Dendritic cell treated with granulocyte-macrophage colony-stimulating factor and Interleukin-4, amounts not matched to agents 40 ng/mL and 50 ng/mL, for 4 days (primary cell): ENCODE measurements around the gene KNG1.
"Not testable (repeated sequence)": the region's sequence is repeated elsewhere in the genome, so short reads cannot be mapped to it uniquely, and the experiment has no call there.

Source experiments
- H3K27ac Mint-ChIP-seq: one replicate; pipeline ENCODE4 v1.8.0; 2022; ENCODE audit warnings: mild to moderate bottlenecking, mixed read lengths
- H3K27me3 Mint-ChIP-seq: one replicate; pipeline ENCODE4 v1.8.0; 2022; ENCODE audit warnings: mild to moderate bottlenecking, mixed read lengths
- H3K36me3 Mint-ChIP-seq: one replicate; pipeline ENCODE4 v1.8.0; 2022; ENCODE audit warnings: low read depth, mixed read lengths
- H3K4me1 Mint-ChIP-seq: one replicate; pipeline ENCODE4 v1.8.0; 2022; ENCODE audit warnings: low read depth, mixed read lengths
- H3K4me3 Mint-ChIP-seq: one replicate; pipeline ENCODE4 v1.8.0; 2022; ENCODE audit warnings: mild to moderate bottlenecking, moderate library complexity, mixed read lengths
- H3K9me3 Mint-ChIP-seq: one replicate; pipeline ENCODE4 v1.8.0; 2022; ENCODE audit warnings: mixed read lengths
- intact Hi-C: fragments of 100-400 bp; cut with micrococcal nuclease; formaldehyde crosslinking; loops from one replicate; pipeline ENCODE4 v1.15.0; 2022

KNG1 gene

GRCh38 chr3:186717039-186717457 is at the start of gene KNG1:
KNG1 (plus strand) TSS chr3:186717359; CDS start chr3:186717543, 184 bp downstream.
- Mint-ChIP-seq H3K9me3 (no peaks in the 10 kb centered on the region), H3K4me3 (no peak within 1 kb of the TSS), H3K27ac (no peak within 1 kb of the TSS), H3K27me3 (no peaks in the 10 kb centered on the region), H3K36me3 (no peaks in the 10 kb centered on the region), H3K4me1 (no peaks in the 10 kb centered on the region)
- intact Hi-C loops: no loop called here

- intact Hi-C loops: no loop called here
- Mint-ChIP-seq H3K27ac (no peak overlapping the region), H3K4me1 (no peaks in the 10 kb centered on the region), H3K4me3 (no peak overlapping the region), H3K9me3 (no peaks in the 10 kb centered on the region), H3K36me3 (no peaks in the 10 kb centered on the region), H3K27me3 (peaks cover 15% of the 10 kb centered on the region)
Measured at GRCh38 chr3:186668426-186668825, 48.7 kb upstream of the KNG1 start.

- Mint-ChIP-seq H3K4me3 (no peak overlapping the region), H3K27me3 (peaks cover 10% of the 10 kb centered on the region), H3K36me3 (no peaks in the 10 kb centered on the region), H3K27ac (no peak overlapping the region), H3K9me3 (no peaks in the 10 kb centered on the region), H3K4me1 (no peaks in the 10 kb centered on the region)
- intact Hi-C loops: no loop called here
Measured at GRCh38 chr3:186669378-186670084, 47.6 kb upstream of the KNG1 start.

DNA sequence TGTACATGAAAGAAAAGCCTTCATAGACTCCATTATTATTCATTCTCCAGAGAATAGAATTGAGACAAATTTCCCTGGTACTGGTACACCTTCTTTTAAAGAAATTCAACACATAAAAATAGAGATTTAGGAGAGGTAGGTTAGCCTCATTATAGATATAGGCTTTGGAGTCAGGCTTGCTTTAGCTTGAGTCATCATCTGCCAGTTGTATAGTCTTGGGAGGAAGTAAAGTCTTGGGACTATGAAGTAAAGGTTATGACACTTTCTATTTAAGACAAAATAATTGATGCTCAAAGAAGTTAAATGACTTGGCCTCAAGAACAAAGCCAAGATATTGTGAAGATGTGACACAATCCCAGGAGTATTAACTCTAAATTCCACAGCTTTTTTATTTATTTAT is 47.0 kb upstream of the KNG1 start:
- intact Hi-C loops: no loop called here
- Mint-ChIP-seq H3K9me3 (no peaks in the 10 kb centered on the region), H3K27me3 (peaks cover 10% of the 10 kb centered on the region), H3K36me3 (no peaks in the 10 kb centered on the region), H3K4me1 (no peaks in the 10 kb centered on the region), H3K4me3 (no peak overlapping the region), H3K27ac (no peak overlapping the region)

DNA sequence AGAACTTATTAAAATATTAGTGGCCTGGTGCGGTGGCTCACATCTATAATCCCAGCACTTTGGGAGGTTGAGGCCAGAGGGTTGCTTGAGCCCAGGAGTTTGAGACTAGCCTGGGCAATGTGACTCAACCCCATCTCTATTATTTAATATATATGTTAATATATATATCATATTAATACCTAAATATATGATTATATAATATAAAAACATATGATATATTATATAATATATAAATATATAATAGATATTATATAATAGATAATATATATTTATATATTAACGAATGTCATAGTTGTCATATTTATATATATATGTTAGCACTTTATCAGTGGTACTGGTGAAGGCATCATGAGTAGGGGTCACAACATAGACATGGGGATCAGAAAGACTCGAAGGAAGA is 46.1 kb upstream of the KNG1 start:
- H3K27ac Mint-ChIP-seq: no peak overlapping the region

GRCh38 chr3:186678604-186679003 is 38.6 kb upstream of the KNG1 start:
- Mint-ChIP-seq H3K4me3 (no peak overlapping the region), H3K4me1 (peaks cover 5% of the 10 kb centered on the region), H3K9me3 (no peaks in the 10 kb centered on the region), H3K27ac (no peak overlapping the region), H3K36me3 (no peaks in the 10 kb centered on the region), H3K27me3 (peaks cover 25% of the 10 kb centered on the region)
- intact Hi-C loops: no loop called here

More for the DNA sequence above, 46.1 kb upstream of the KNG1 start:
- no peaks in the 10 kb centered on the region for H3K4me1 Mint-ChIP-seq
- H3K27me3 Mint-ChIP-seq: peaks cover 13% of the 10 kb centered on the region
- no peaks in the 10 kb centered on the region for H3K9me3 Mint-ChIP-seq
- H3K4me3 Mint-ChIP-seq: no peak overlapping the region
- no peaks in the 10 kb centered on the region for H3K36me3 Mint-ChIP-seq
- intact Hi-C loops: no loop called here

GRCh38 chr3:186679151-186679550 is 38.0 kb upstream of the KNG1 start:
- Mint-ChIP-seq H3K27me3 (peaks cover 25% of the 10 kb centered on the region), H3K4me1 (peaks cover 5% of the 10 kb centered on the region), H3K4me3 (no peak overlapping the region), H3K36me3 (no peaks in the 10 kb centered on the region), H3K9me3 (no peaks in the 10 kb centered on the region), H3K27ac (no peak overlapping the region)
- intact Hi-C loops: no loop called here

DNA sequence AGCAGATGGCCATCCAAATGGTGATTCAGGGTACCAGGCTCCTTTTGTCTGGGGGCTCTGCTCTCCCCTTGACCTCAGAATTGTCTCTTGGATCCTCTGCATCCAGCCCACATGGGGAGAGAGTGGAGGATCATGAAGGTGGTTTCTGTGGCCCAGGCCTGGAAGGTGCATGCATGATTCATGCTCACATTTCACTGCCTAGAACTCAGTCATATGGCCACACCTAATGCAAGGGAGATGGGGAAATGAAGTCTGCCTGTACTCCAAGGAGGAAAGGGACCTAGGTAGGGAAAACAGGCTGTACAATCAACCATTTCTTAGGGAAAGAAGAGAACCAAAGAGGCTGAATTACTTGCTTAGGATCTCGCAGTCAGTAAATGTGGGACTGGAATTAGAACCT is 36.3 kb upstream of the KNG1 start:
- no peaks in the 10 kb centered on the region for H3K36me3 Mint-ChIP-seq
- peaks cover 5% of the 10 kb centered on the region for H3K4me1 Mint-ChIP-seq
- H3K9me3 Mint-ChIP-seq: peaks cover 14% of the 10 kb centered on the region
- H3K4me3 Mint-ChIP-seq: no peak overlapping the region
- intact Hi-C loops: no loop called here
- peaks cover 22% of the 10 kb centered on the region for H3K27me3 Mint-ChIP-seq
- H3K27ac Mint-ChIP-seq: no peak overlapping the region

DNA sequence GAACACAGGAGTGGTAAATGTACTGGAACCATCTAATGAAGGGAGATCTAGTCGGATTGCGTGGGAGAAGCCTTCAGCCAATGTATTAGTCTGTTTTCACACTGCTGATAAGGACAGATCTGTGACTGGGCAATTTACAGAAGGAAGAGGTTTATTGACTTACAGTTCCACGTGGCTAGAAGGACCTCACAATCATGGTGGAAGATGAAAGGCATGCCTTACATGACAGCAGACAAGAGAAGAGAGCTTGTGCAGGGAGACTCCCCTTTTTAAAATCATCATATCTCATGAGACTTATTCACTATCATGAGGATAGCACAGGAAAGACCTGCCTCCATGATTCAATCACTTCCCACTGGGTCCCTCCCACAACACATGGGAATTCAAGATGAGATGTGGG is 34.3 kb upstream of the KNG1 start:
- H3K4me1 Mint-ChIP-seq: peaks cover 5% of the 10 kb centered on the region
- no peak overlapping the region for H3K27ac Mint-ChIP-seq
- intact Hi-C loops: no loop called here
- peaks cover 18% of the 10 kb centered on the region for H3K27me3 Mint-ChIP-seq
- H3K4me3 Mint-ChIP-seq: no peak overlapping the region
- no peaks in the 10 kb centered on the region for H3K36me3 Mint-ChIP-seq
- H3K9me3 Mint-ChIP-seq: peaks cover 16% of the 10 kb centered on the region

DNA sequence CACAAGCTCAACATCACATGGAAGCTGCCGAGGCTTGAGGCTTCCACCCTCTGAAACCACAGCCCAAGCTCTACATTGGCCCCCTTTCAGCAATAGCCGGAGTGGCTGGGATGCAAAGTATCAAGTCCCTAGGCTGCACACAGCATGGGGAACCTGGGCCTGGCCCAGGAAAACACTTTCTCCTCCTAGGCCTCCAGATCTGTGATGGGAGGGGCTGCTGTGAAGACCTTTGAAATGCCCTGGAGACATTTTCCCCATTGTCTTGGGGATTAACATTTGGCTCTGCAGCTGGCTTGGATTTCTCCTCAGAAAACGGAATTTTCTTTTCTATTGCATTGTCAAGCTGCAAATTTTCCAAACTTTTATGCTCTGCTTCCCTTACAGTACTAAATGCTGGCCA is 33.2 kb upstream of the KNG1 start:
- intact Hi-C loops: no loop called here
- peaks cover 16% of the 10 kb centered on the region for H3K9me3 Mint-ChIP-seq
- H3K27me3 Mint-ChIP-seq: peaks cover 15% of the 10 kb centered on the region
- H3K4me1 Mint-ChIP-seq: peaks cover 5% of the 10 kb centered on the region
- no peaks in the 10 kb centered on the region for H3K36me3 Mint-ChIP-seq
- H3K27ac Mint-ChIP-seq: no peak overlapping the region
- no peak overlapping the region for H3K4me3 Mint-ChIP-seq

DNA sequence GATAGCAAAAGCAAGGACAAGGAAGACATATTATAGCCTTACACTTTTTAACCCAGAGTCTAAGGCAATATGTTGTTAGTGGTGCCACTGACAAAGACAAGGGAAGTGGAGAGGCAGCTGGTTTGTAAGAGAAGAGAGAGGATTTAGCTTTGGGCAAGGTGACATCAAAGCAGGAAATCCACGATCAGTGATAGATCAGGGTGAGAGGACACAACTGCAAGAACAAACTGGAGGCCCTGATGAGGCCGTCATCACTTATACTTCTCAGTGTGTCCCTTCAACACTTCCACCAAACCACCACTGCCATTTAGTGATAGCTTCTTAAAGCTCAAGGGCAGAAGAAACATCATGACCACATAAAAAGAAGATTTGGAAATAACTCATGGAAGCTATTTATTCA is 30.7 kb upstream of the KNG1 start:
- H3K27ac Mint-ChIP-seq, H3K4me1 Mint-ChIP-seq, H3K36me3 Mint-ChIP-seq, intact Hi-C loops, H3K4me3 Mint-ChIP-seq: not testable (repeated sequence)
- Mint-ChIP-seq H3K9me3 (peaks cover 16% of the 10 kb centered on the region), H3K27me3 (peaks cover 14% of the 10 kb centered on the region)

- peaks cover 16% of the 10 kb centered on the region for H3K9me3 Mint-ChIP-seq
- H3K4me1 Mint-ChIP-seq: no peaks in the 10 kb centered on the region
- intact Hi-C loops: no loop called here
- no peak overlapping the region for H3K4me3 Mint-ChIP-seq
- no peaks in the 10 kb centered on the region for H3K36me3 Mint-ChIP-seq
- no peak overlapping the region for H3K27ac Mint-ChIP-seq
- H3K27me3 Mint-ChIP-seq: peaks cover 18% of the 10 kb centered on the region
Measured at GRCh38 chr3:186687120-186687651, 30.0 kb upstream of the KNG1 start.

DNA sequence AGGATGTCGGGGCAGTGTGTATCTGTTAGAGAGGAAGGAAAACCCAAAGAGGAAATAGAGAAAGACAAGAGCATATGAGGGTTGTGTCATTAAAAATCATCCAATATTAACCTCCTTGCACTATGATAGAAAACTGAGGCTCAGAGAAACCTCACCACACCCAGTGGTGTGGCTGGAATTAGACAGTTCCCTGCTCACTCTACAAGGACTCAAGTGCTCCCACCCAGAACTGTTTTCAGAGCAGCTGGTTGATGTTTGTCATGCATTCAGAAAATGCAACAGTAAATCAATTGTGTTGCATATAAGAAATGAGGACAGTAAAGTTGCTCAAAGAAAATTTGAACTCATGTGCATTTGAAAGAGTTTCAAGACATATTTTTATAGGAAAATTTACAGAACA is 26.9 kb upstream of the KNG1 start:
- H3K4me1 Mint-ChIP-seq, H3K27ac Mint-ChIP-seq, intact Hi-C loops, H3K36me3 Mint-ChIP-seq, H3K4me3 Mint-ChIP-seq, H3K9me3 Mint-ChIP-seq: not testable (repeated sequence)
- peaks cover 15% of the 10 kb centered on the region for H3K27me3 Mint-ChIP-seq

DNA sequence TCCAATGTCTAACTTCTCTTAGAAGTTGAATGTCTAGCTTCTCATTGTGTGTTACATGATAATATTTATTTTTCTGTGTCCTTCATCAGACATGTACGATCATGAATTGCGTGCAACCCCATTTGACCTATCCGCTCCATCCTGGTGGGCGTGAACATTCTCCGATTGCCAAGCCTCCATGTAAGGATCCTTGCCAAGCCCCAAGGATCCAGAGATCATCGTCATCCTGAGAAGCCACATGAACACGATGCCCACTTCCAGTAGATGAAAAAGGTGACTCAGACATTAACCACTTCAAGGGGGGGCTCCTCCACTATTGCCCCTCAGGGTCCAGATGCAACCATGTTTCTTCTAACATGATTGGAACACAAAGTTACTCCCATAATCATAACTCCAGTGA is 25.5 kb upstream of the KNG1 start:
- Mint-ChIP-seq H3K36me3 (no peaks in the 10 kb centered on the region), H3K27me3 (peaks cover 11% of the 10 kb centered on the region), H3K4me3 (no peak overlapping the region), H3K4me1 (no peaks in the 10 kb centered on the region), H3K27ac (no peak overlapping the region), H3K9me3 (no peaks in the 10 kb centered on the region)
- intact Hi-C loops: no loop called here

DNA sequence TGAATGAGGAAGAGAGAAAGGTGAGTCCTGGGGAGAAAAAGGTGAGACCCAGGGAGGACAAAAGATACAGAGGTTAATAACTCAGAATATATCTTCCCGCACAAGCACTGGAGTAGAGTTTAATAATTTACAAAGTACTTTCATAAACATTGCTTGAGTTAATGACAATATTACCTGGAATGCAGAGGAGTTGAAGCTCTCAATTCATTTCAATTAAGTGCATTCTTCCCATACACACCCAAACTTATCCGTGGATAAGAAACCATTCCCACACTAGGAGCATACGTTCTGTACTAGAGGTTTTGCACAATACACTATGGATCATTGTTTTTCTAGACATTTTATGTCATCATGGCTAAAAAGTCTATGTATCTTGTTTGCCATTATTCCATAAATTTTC is 23.3 kb upstream of the KNG1 start:
- H3K4me1 Mint-ChIP-seq: no peaks in the 10 kb centered on the region
- no peak overlapping the region for H3K27ac Mint-ChIP-seq
- intact Hi-C loops: no loop called here

More for the DNA sequence above, 23.3 kb upstream of the KNG1 start:
- Mint-ChIP-seq H3K4me3 (no peak overlapping the region), H3K27me3 (peaks cover 10% of the 10 kb centered on the region), H3K9me3 (no peaks in the 10 kb centered on the region), H3K36me3 (no peaks in the 10 kb centered on the region)
